HG03442 (cell line): ENCODE measurements around the gene KCNQ1OT1.

Source experiments
- ATAC-seq: cut with Tn5 transposase; IDR thresholded peaks from one replicate; pipeline ENCODE4 v1.9.1; 2021; ENCODE audit warnings: mild to moderate bottlenecking, moderate library complexity; ENCODE audit not compliant: unreplicated experiment

The KCNQ1OT1 gene

DNA sequence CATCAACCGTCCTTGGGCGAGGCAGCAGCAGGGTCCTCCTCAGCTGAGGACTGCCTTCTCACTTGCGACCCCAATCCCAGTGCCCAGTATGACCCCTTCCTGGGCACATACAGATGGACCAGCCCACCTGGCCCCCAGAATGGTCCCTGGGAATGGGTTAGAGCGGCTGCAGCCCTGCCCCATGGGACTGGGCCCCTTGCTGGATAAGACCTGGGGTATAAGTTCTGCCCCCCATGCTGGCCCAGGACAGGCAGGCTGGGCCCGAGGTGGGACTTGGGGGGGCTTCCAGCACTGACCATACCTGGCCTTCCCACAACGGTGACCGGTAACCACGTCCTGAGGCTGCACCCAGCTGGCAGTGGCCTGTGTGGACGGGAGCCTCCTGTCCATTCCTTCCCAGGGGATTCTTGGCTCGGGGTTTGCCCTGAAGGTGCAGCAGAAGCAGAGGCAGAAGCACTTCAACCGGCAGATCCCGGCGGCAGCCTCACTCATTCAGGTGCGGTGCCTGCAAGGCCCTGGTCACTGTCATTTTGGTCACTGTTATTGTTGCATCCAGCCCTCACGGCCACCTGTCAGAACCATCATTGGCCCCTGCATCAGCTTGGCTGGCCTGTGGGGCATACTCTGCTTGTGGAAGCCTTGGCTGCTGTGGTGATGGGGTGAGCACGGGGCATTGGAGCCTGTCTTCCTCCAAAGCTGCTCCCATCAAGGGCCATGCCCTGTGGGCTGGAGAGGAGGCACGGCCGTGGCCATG lies 114.8 kb downstream of the KCNQ1OT1 start:
- ATAC-seq = no peak

DNA sequence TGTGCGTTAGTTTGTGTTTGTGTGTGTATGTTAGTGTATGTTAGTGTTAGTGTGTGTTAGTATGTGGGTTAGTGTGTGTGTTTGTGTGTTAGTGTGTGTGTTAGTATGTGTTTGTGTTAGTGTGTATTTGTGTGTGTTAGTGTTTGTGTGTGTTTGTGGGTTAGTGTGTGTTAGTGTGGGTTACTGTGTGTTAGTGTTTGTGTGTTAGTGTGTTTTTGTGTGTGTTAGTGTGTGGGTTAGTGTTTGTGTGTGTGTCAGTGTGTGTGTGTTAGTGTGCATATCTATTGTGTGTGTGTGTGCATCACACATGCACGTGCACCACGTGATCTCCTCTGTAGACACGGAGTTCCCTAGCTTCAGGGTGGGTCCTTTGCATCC lies 115.4 kb downstream of the KCNQ1OT1 start:
- ATAC-seq = no peak

DNA sequence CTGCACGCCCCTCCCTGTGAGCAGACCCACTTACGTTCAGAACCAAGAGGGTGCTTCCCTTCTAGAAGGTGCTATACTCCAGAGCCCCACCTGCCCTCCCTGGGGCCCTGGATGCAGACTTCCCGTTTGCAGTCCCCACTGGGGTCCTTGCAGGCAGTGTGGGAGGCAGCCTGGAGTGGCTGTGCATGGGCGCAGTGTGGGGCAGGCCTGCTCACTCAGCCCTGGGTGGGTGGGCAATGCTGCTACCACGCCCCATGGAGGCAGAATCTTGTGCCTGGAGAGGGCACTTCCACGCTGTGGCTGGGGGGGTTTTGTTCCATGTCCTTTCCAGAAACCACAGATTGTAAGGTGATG lies 116.2 kb downstream of the KCNQ1OT1 start:
- no peak for ATAC-seq

DNA sequence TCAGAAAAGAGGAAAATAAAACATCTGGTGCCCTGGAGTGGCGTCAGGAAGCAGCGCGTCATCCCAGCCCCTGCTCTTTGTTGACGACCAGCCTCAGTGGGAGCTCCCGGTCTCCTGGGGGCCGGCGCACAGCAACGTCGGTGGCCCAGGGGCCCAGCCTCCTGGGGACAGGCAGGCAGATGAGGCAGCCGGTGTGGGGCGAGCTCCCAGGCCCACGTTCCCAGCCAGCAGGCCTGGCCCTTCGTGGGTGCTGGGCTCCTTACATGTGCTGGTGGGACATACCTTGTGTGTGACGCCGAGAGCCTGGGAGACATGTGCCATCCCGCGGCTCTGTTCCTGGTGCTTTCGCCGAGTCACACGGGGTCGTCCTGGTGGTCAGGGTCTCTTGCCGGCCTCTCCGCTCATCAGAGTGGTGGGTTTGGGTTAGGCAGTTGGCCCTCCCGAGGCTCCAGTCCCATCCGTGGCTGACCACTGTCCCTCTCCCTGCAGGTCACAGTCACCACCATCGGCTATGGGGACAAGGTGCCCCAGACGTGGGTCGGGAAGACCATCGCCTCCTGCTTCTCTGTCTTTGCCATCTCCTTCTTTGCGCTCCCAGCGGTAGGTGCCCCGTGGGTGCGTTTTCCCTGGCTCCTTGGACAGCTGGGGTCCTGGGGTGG lies 116.7 kb downstream of the KCNQ1OT1 start:
- no peak for ATAC-seq

- ATAC-seq = no peak
These were observed 117.3 kb downstream of the KCNQ1OT1 start for GRCh38 chr11:2582351-2582945.

DNA sequence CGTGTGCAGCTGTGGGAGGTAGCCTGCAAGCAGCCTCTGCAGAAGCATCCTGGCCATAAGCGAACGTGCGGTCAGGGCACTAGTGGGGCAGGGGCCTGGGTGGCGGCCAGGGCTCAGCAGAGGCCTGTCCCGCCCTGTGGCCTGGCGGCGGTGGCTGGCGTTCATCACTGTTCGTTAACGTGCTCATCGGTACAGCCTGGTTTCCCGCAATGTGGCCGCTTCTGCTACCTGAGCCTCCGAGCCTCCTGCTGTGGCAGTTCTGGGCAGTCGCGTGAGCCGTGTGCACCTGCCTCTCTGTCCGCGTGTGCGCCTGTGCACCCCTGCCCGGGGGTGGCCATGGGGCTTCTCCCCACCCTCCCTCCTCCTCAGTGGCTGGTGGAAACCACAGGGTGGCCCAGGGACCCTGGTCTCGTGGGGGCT lies 117.9 kb downstream of the KCNQ1OT1 start:
- ATAC-seq = no peak

GRCh38 chr11:2581151-2581930 lies 118.5 kb downstream of the KCNQ1OT1 start:
- ATAC-seq = no peak

DNA sequence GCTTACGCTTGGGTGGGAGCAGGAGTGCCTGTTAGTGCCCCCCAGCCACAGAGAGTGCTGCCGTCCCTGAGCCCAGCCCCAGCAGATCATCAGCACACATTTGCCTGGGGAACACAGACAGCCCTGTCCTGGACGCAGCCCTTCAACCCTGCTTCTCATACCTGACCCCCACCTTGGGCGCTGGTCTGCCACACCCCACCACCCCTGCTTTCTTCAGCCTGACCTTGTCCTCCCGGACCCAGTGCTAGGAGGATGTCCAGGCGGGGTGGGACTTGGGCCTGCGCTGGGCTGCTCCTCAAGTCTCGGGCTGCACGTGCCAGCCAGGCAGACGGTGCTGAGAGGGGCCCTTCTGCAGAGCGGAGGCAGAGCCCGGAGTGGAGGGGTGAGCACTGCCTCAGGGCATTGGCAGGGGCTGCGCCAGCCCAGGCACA lies 119.2 kb downstream of the KCNQ1OT1 start:
- no peak for ATAC-seq

- ATAC-seq = no peak
These were observed 119.8 kb downstream of the KCNQ1OT1 start for GRCh38 chr11:2580061-2580421.

- no peak for ATAC-seq
These were observed 120.3 kb downstream of the KCNQ1OT1 start for GRCh38 chr11:2579315-2580060.

- no peak for ATAC-seq
These were observed 120.9 kb downstream of the KCNQ1OT1 start for GRCh38 chr11:2578929-2579270.

GRCh38 chr11:2577991-2578928 lies 121.5 kb downstream of the KCNQ1OT1 start:
- ATAC-seq = no peak

DNA sequence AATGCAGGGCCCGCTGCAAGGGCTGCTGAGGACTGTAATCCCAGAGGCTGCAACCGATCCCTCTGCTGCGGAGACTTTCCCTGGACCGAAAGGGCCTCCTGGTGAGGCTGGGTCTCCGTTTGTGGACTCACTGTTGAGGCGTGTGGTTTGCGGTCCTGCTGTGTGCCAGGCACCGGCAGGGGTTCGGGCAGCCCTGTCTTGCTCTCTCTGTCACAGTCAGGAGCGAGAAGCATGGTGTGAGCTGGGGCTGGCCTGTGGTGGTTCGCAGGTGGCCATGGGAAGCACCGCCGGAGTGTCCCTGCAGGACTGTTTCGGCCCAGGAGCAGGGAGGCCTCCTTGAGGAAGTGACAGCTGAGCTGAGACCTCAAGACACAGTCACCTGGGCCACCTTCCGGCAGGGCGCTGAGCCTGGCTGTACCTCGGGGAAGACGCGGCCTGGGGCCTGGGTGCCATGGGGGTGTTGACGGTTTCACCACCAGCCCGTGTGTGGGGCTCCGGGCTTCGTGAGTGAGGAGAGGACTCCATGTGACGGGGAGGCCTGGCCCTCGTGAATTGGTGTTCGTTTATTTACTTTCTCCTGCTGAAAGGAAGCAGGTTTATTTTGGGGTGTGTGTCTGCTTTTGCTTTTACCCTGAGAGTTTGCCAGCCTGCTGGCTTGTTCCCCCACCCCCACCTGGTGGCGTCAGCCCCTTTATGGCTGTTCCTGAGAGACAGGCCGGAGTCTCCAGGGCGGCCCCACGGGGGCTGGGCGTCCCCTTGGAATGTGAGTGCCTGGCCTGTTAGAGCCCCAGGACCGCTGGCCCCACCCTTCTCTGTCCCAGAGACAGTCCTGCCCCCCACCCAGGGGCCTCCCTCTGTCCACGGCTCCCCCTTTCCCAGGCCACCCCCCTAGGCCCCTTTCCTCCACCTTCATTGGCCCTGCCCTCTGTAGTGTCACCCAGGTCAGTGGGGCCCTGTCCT lies 122.5 kb downstream of the KCNQ1OT1 start:
- ATAC-seq = no peak

DNA sequence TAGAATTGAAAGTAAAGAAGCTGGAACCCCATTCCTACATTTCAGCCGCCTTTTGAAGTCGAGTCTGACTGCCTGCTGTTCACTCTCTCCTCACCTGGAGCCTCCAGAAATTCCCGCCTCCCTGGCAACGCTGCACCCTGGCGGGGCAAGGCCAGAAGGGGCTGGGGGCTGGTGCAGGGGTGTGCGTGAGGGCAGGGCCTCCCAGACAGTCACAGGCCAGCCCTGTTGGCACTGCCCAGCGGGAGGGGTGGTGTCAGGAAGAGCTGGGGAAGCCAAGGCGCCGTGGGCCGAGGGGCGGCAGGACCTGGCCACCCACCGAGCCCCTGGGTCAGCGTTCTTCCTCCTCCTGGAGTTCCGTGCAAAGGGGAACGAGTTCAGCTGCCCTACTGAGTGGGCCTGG lies 123.2 kb downstream of the KCNQ1OT1 start:
- ATAC-seq = no peak

- no peak for ATAC-seq
These were observed 123.7 kb downstream of the KCNQ1OT1 start for GRCh38 chr11:2576111-2576510.

DNA sequence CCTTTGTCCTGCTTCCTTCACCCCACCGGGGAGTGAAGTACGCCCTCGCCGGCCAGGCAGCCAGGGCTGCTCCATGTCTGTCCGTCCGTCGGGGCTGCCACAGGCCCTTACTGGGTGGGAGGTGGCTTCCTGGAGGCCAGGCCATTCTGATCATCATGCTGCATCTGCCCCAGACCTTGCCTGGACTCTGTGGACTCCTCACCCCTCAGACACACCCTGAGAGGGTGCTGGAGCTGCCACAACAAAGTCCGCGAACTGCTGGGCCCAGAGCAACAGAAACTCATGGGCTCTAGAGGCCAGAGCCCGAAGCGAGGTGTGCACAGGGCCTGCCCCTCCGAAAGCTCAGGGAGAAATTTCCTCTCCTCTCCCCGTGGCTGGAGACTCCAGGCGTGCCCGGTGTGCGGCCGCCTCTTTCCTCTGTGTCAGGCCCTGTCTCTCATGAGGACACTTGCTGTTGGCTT lies 124.2 kb downstream of the KCNQ1OT1 start:
- no peak for ATAC-seq

DNA sequence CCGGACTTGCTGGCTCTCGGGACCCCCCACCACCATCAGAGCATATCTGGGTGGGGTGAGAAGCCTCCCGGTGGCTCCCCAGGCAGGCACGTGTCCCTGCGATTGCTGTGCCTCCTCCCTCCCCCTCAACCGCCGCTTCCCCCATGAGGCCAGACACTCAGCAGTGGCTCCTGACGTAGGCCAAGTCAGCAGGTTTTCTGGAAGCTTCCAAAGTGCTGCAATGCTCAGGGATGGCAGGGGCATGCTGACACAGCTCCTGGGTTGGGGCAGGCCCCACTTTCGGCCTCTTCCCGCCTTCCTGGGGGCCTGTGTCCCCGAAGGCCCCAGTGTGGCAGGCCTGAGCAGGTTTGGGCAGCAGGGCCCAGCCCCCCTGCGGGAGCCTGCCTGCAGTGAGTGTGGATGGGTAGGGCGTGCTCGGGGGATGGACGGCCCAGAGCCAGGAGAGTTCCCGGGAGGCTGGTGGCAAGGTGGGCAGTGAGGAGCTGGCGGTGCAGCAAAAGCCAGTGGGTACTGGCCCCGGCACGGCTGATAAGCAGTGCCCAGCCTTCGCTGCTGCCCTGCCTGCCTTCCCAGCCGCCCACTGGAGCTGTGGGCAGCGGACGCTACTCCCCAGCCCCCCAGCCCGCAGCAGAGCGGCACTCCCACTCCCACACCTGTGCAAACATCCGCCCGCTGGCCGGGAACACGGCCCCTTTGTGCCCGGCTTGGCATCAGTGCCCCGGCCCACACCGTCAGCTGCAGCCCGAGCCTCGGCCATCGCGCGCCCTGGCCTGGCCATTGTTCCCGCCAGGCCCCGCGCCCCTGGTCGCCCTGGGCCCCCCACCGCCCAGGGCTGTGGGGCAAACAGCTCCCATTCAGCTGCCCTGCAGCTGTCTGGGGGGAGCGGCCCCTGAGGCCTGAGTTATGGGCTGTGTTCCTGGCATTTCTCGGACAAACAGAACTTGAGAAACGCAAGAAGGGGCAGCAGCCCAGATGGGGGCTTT lies 125.0 kb downstream of the KCNQ1OT1 start:
- ATAC-seq = no peak
